ENCODE data around the gene POC1A. TPM values are rescaled to one million over a fixed set of nuclear protein-coding genes. Genes with fewer than 3 reads are reported as not detected.

Gene POC1A
- polyA plus RNA-seq, 1 donor from 2014 or later: 1.3 TPM

- Histone ChIP-seq H3K9me2 (ENCODE audit: insufficient read depth, low read length) (no peaks in the 10 kb centered on the region), H3K9me3 (ENCODE audit: low read length) (no peaks in the 10 kb centered on the region), H3K27ac (ENCODE audit: low read length) (peak overlapping the region; percentile 69), H3F3A (ENCODE audit: insufficient read depth, low read length, poor library complexity, severe bottlenecking) (no peaks in the 10 kb centered on the region), H3K4me3 (ENCODE audit: low read length) (peak overlapping the region; percentile 89), H2AFZ (ENCODE audit: low read depth, low read length) (peak overlapping the region; percentile 96), H3K36me3 (ENCODE audit: insufficient read depth, low read length) (no peaks in the 10 kb centered on the region), H3K9ac (ENCODE audit: low read length) (peak overlapping the region; percentile 89), H4K20me1 (ENCODE audit: insufficient read depth) (no peaks in the 10 kb centered on the region), H3K4me2 (ENCODE audit: low read length) (peak overlapping the region; percentile 71), H3K79me2 (replicated peaks; ENCODE audit: insufficient read depth, low read length) (peaks cover 15% of the 10 kb centered on the region), H3K27me3 (ENCODE audit: insufficient read depth, low read depth, low read length) (no peaks in the 10 kb centered on the region)
- TF ChIP-seq POLR2AphosphoS5 (IDR thresholded peaks at IDR 0.05) (no peak), MXI1 (conservative IDR thresholded peaks at IDR 0.05; ENCODE audit: poor library complexity, severe bottlenecking) (no peak), SMC3 (conservative IDR thresholded peaks at IDR 0.05; ENCODE audit: poor library complexity) (no peak), RAD21 (conservative IDR thresholded peaks at IDR 0.05) (no peak), EP300 (conservative IDR thresholded peaks at IDR 0.05; ENCODE audit: poor library complexity, severe bottlenecking) (no peak), EZH2 (IDR thresholded peaks at IDR 0.05; ENCODE audit: borderline replicate concordance, insufficient read depth, low read length, poor library complexity, severe bottlenecking) (no peak), TAF1 (IDR thresholded peaks at IDR 0.05; ENCODE audit: low read depth) (no peak)
- TF ChIP-seq, protein P1, sequence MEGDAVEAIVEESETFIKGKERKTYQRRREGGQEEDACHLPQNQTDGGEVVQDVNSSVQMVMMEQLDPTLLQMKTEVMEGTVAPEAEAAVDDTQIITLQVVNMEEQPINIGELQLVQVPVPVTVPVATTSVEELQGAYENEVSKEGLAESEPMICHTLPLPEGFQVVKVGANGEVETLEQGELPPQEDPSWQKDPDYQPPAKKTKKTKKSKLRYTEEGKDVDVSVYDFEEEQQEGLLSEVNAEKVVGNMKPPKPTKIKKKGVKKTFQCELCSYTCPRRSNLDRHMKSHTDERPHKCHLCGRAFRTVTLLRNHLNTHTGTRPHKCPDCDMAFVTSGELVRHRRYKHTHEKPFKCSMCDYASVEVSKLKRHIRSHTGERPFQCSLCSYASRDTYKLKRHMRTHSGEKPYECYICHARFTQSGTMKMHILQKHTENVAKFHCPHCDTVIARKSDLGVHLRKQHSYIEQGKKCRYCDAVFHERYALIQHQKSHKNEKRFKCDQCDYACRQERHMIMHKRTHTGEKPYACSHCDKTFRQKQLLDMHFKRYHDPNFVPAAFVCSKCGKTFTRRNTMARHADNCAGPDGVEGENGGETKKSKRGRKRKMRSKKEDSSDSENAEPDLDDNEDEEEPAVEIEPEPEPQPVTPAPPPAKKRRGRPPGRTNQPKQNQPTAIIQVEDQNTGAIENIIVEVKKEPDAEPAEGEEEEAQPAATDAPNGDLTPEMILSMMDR (IDR thresholded peaks at IDR 0.05; ENCODE audit: poor library complexity, severe bottlenecking): no peak
- TF ChIP-seq, protein P2, sequence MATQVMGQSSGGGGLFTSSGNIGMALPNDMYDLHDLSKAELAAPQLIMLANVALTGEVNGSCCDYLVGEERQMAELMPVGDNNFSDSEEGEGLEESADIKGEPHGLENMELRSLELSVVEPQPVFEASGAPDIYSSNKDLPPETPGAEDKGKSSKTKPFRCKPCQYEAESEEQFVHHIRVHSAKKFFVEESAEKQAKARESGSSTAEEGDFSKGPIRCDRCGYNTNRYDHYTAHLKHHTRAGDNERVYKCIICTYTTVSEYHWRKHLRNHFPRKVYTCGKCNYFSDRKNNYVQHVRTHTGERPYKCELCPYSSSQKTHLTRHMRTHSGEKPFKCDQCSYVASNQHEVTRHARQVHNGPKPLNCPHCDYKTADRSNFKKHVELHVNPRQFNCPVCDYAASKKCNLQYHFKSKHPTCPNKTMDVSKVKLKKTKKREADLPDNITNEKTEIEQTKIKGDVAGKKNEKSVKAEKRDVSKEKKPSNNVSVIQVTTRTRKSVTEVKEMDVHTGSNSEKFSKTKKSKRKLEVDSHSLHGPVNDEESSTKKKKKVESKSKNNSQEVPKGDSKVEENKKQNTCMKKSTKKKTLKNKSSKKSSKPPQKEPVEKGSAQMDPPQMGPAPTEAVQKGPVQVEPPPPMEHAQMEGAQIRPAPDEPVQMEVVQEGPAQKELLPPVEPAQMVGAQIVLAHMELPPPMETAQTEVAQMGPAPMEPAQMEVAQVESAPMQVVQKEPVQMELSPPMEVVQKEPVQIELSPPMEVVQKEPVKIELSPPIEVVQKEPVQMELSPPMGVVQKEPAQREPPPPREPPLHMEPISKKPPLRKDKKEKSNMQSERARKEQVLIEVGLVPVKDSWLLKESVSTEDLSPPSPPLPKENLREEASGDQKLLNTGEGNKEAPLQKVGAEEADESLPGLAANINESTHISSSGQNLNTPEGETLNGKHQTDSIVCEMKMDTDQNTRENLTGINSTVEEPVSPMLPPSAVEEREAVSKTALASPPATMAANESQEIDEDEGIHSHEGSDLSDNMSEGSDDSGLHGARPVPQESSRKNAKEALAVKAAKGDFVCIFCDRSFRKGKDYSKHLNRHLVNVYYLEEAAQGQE (IDR thresholded peaks at IDR 0.05; ENCODE audit: borderline replicate concordance): no peak
These were observed 44.7 kb upstream of the POC1A start for GRCh38 chr3:52198643-52199608.

GRCh38 chr3:52197842-52198625 is 43.8 kb upstream of the POC1A start, which contains the start of gene ALAS1:
ALAS1 (plus strand) TSS chr3:52198160; CDS start chr3:52199242, 1,082 bp downstream.
- peak within 1 kb of the TSS; percentile 69 for H3K27ac ChIP-seq (ENCODE audit: low read length)
- H3K9me2 ChIP-seq (ENCODE audit: insufficient read depth, low read length): no peaks in the 10 kb centered on the region
- no peaks in the 10 kb centered on the region for H3K9me3 ChIP-seq (ENCODE audit: low read length)
- no peaks in the 10 kb centered on the region for H3K36me3 ChIP-seq (ENCODE audit: insufficient read depth, low read length)
- H3K9ac ChIP-seq (ENCODE audit: low read length): peak within 1 kb of the TSS; percentile 89
- peaks cover 15% of the 10 kb centered on the region for H3K79me2 ChIP-seq (replicated peaks; ENCODE audit: insufficient read depth, low read length)
- H4K20me1 ChIP-seq (ENCODE audit: insufficient read depth): no peaks in the 10 kb centered on the region
- H2AFZ ChIP-seq (ENCODE audit: low read depth, low read length): peak within 1 kb of the TSS; percentile 96
- H3K4me2 ChIP-seq (ENCODE audit: low read length): peak within 1 kb of the TSS; percentile 89
- H3K4me3 ChIP-seq (ENCODE audit: low read length): peak within 1 kb of the TSS; percentile 89
- H3K27me3 ChIP-seq (ENCODE audit: insufficient read depth, low read depth, low read length): no peaks in the 10 kb centered on the region
- H3F3A ChIP-seq (ENCODE audit: insufficient read depth, low read length, poor library complexity, severe bottlenecking): no peaks in the 10 kb centered on the region
- TF ChIP-seq, protein P2 (IDR thresholded peaks at IDR 0.05; ENCODE audit: borderline replicate concordance): no peak
- TF ChIP-seq SMC3 (conservative IDR thresholded peaks at IDR 0.05; ENCODE audit: poor library complexity) (peak; percentile 49), EZH2 (IDR thresholded peaks at IDR 0.05; ENCODE audit: borderline replicate concordance, insufficient read depth, low read length, poor library complexity, severe bottlenecking) (no peak), POLR2AphosphoS5 (IDR thresholded peaks at IDR 0.05) (peak; percentile 85), TAF1 (IDR thresholded peaks at IDR 0.05; ENCODE audit: low read depth) (peak; percentile 53), EP300 (conservative IDR thresholded peaks at IDR 0.05; ENCODE audit: poor library complexity, severe bottlenecking) (peak; percentile 37), MXI1 (conservative IDR thresholded peaks at IDR 0.05; ENCODE audit: poor library complexity, severe bottlenecking) (peak; percentile 53), RAD21 (conservative IDR thresholded peaks at IDR 0.05) (peak; percentile 53)
- TF ChIP-seq, protein P1 (IDR thresholded peaks at IDR 0.05; ENCODE audit: poor library complexity, severe bottlenecking): peak; percentile 65

All from neural cell (in vitro differentiated cells).